ENCODE data around the gene CCDC71. TPM values are rescaled to one million over a fixed set of nuclear protein-coding genes. Genes with fewer than 3 reads are reported as not detected.

Gene CCDC71
- total RNA-seq, 1 experiment from 2014 or later: 22.0 TPM

DNA sequence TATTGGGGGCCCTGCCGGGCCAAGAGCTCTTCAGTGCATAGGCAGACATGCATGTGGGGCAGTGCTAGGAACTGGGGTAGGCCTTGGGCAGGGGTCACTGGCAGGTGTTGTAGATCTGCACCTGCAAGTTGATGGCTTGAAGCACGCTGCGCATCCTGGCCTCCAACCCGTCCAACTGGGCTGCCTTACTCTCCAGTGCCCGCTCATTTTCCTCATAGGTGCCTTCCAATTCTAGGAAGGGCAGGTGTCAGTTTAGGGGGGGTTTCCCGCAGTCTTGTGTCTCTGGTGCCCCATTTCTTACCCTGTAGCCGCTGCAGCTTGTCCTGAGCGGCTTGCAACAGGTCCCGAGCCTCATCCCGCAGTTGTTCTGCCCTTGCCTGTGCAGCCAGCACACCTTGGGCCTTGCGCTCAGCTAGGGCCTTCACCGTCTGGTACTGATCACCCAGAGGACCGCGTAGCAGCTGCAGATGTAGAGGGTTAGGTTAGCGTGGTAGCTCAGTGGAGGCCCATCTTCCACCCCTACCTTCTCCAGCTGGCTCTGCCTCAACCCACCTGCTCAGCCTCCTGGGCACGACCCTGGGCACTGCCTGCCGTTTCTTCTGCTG, 44.9 kb downstream of the CCDC71 start:
- H3K4me2 ChIP-seq (ENCODE audit: low read depth, low read length, poor library complexity, severe bottlenecking): peak overlapping the region; percentile 93
- H3K9ac ChIP-seq (ENCODE audit: low read length): peak overlapping the region; percentile 98

DNA sequence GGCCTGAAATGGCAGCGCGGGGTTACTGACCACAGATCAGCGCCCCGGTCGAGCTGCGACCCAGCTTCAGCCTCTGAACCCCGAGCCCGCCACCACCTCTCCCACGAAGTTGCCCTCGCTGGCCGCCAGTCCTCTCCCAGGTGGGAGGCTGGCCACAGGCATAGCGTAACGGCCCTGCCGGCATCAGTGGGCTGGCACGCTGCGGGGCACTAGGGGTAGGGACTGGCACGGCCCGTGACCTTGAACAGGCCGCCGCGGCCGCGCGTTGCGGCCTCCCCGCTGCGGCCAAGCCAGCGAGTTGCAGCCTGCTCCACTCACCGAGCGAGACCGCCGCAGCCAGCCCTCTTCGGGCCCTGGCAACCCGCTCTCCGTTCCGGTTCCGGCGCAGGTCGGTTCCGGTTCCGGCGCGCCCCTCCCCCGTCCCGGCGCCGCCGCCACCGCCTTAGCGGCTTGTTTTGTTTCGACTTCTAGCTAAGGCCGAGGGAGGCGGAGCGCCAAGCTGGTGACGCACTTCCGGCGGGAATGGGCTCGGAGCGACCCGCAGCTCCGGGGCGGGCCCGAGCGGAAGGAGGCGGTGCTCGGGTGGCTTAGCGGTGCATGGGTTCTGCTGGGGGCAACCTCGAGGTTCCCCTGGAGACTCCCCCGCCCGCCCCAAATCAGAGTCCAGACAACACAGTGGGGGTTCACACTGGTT, 45.5 kb downstream of the CCDC71 start, which contains the start of gene USP19:
USP19 (minus strand) TSS at position 386 of the 694 bp plus-strand sequence. CDS start 1,678 bp downstream, outside the sequence.
- Histone ChIP-seq H3K4me1 (ENCODE audit: low read length) (peaks cover 22% of the 10 kb centered on the region), H3K9me3 (ENCODE audit: low read length) (no peaks in the 10 kb centered on the region), H3K27ac (ENCODE audit: low read length) (peak within 1 kb of the TSS; percentile 70), H3K9ac (ENCODE audit: low read length) (peak within 1 kb of the TSS; percentile 98), H2AFZ (ENCODE audit: low read length) (0 out of 2 replicates have a peak within 1 kb of the TSS, but pooled peaks have one; percentile 28), H3K4me2 (ENCODE audit: low read depth, low read length, poor library complexity, severe bottlenecking) (peak within 1 kb of the TSS; percentile 93), H3K4me3 (ENCODE audit: low read length) (peak within 1 kb of the TSS; percentile 90), H3K36me3 (ENCODE audit: insufficient read depth, low read length) (peaks cover 26% of the 10 kb centered on the region), H3K9me2 (replicated peaks; ENCODE audit: insufficient read depth, low read length) (no peaks in the 10 kb centered on the region), H3K27me3 (ENCODE audit: low read length) (no peaks in the 10 kb centered on the region), H4K20me1 (ENCODE audit: insufficient read depth, low read depth, low read length) (peaks cover 5% of the 10 kb centered on the region; the same call in 1 of the 2 replicates), H3K79me2 (ENCODE audit: low read length) (peaks cover 24% of the 10 kb centered on the region)
- DNase-seq: peak; percentile 98

More for the DNA sequence above, 44.9 kb downstream of the CCDC71 start:
- Histone ChIP-seq H3K4me1 (ENCODE audit: low read length) (peaks cover 22% of the 10 kb centered on the region), H3K79me2 (ENCODE audit: low read length) (peaks cover 24% of the 10 kb centered on the region), H3K27me3 (ENCODE audit: low read length) (no peaks in the 10 kb centered on the region), H4K20me1 (ENCODE audit: insufficient read depth, low read depth, low read length) (peaks cover 5% of the 10 kb centered on the region; the same call in 1 of the 2 replicates), H2AFZ (ENCODE audit: low read length) (0 out of 2 replicates have a peak overlapping the region, but pooled peaks have one; percentile 28), H3K4me3 (ENCODE audit: low read length) (peak overlapping the region; percentile 90; the same call in 1 of the 2 replicates), H3K9me3 (ENCODE audit: low read length) (no peaks in the 10 kb centered on the region), H3K27ac (ENCODE audit: low read length) (peak overlapping the region; percentile 70), H3K9me2 (replicated peaks; ENCODE audit: insufficient read depth, low read length) (no peaks in the 10 kb centered on the region), H3K36me3 (ENCODE audit: insufficient read depth, low read length) (peaks cover 21% of the 10 kb centered on the region)
- DNase-seq: no peak

DNA sequence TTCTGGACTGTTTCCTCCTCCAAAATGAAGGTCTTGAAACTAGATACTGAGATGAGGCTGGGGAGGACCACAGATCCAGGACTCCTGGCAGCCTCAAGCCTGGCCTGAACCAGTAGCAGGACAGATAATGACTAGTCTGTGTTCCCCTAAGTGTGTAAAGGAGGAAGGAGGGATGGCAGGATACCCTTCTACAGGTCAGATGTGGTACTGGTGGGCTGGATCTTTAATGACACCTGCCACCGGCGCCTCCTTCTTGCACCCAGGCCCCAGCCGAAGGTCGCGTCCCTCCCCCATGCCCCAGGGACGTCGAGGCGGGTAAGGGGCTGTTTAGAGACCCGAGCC, 46.1 kb downstream of the CCDC71 start:
- peaks cover 5% of the 10 kb centered on the region; the same call in 1 of the 2 replicates for H4K20me1 ChIP-seq (ENCODE audit: insufficient read depth, low read depth, low read length)
- H3K4me2 ChIP-seq (ENCODE audit: low read depth, low read length, poor library complexity, severe bottlenecking): peak overlapping the region; percentile 93
- H3K36me3 ChIP-seq (ENCODE audit: insufficient read depth, low read length): peaks cover 27% of the 10 kb centered on the region
- H3K4me1 ChIP-seq (ENCODE audit: low read length): peaks cover 20% of the 10 kb centered on the region
- peak overlapping the region; percentile 70 for H3K27ac ChIP-seq (ENCODE audit: low read length)
- peak overlapping the region; percentile 98 for H3K9ac ChIP-seq (ENCODE audit: low read length)
- H3K27me3 ChIP-seq (ENCODE audit: low read length): no peaks in the 10 kb centered on the region
- no peak overlapping the region for H2AFZ ChIP-seq (ENCODE audit: low read length)
- peak overlapping the region; percentile 90 for H3K4me3 ChIP-seq (ENCODE audit: low read length)
- H3K9me3 ChIP-seq (ENCODE audit: low read length): no peaks in the 10 kb centered on the region
- DNase-seq: peak; percentile 63
- H3K9me2 ChIP-seq (replicated peaks; ENCODE audit: insufficient read depth, low read length): no peaks in the 10 kb centered on the region
- H3K79me2 ChIP-seq (ENCODE audit: low read length): peaks cover 24% of the 10 kb centered on the region

DNA sequence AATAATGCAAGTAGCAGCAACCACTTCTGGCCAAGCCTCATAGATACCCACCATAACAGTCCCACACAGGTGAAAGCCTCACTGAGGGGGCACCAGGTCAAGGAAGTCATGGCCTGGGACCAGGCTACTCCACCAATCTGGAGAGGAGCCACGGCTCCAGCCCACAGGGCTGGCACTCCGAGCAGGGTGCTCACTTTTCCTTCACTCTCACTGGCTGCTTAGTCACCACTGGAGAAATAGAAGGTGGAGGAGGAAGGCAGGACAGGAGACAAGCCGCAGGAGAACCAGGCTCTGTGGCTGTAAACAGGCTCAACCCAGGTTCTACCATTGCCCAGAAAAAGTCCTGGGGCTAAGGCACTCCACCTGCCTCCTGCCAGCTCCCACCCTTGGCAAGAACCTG, 46.7 kb downstream of the CCDC71 start:
- H2AFZ ChIP-seq (ENCODE audit: low read length): no peak overlapping the region

DNA sequence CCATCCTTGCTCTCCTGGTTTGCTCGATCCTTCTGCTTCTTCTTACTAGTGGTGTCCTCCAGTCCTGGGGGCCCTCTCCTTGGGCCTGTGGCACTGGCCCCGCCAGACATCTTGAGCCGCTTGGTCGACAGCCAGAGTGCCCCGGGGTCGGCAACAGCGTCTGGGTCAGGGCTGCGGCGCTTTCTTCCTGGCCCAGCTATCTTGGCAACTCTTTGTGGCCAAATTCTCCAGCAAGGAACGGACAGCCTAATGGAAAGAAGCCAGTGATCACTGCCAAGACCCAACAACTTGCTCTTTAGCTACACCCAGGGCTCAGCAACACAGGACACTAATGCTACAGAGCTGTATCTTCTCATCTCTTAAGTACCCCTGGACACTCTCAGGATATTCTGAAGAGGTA, 47.1 kb downstream of the CCDC71 start:
- Histone ChIP-seq H3K9me2 (replicated peaks; ENCODE audit: insufficient read depth, low read length) (no peaks in the 10 kb centered on the region), H3K27me3 (ENCODE audit: low read length) (no peaks in the 10 kb centered on the region), H3K9me3 (ENCODE audit: low read length) (no peaks in the 10 kb centered on the region), H2AFZ (ENCODE audit: low read length) (no peak overlapping the region), H3K27ac (ENCODE audit: low read length) (no peak overlapping the region), H4K20me1 (ENCODE audit: insufficient read depth, low read depth, low read length) (peaks cover 5% of the 10 kb centered on the region; the same call in 1 of the 2 replicates), H3K79me2 (ENCODE audit: low read length) (peaks cover 24% of the 10 kb centered on the region), H3K9ac (ENCODE audit: low read length) (peak overlapping the region; percentile 98), H3K4me2 (ENCODE audit: low read depth, low read length, poor library complexity, severe bottlenecking) (peak overlapping the region; percentile 93), H3K4me3 (ENCODE audit: low read length) (peak overlapping the region; percentile 90), H3K4me1 (ENCODE audit: low read length) (peaks cover 18% of the 10 kb centered on the region), H3K36me3 (ENCODE audit: insufficient read depth, low read length) (peaks cover 27% of the 10 kb centered on the region)
- no peak for DNase-seq

More for the DNA sequence above, 46.7 kb downstream of the CCDC71 start:
- peaks cover 5% of the 10 kb centered on the region; the same call in 1 of the 2 replicates for H4K20me1 ChIP-seq (ENCODE audit: insufficient read depth, low read depth, low read length)
- no peak for DNase-seq
- peaks cover 18% of the 10 kb centered on the region for H3K4me1 ChIP-seq (ENCODE audit: low read length)
- no peaks in the 10 kb centered on the region for H3K9me3 ChIP-seq (ENCODE audit: low read length)
- peak overlapping the region; percentile 90 for H3K4me3 ChIP-seq (ENCODE audit: low read length)
- H3K36me3 ChIP-seq (ENCODE audit: insufficient read depth, low read length): peaks cover 27% of the 10 kb centered on the region
- no peaks in the 10 kb centered on the region for H3K9me2 ChIP-seq (replicated peaks; ENCODE audit: insufficient read depth, low read length)
- no peak overlapping the region for H3K27ac ChIP-seq (ENCODE audit: low read length)
- no peaks in the 10 kb centered on the region for H3K27me3 ChIP-seq (ENCODE audit: low read length)
- H3K79me2 ChIP-seq (ENCODE audit: low read length): peaks cover 24% of the 10 kb centered on the region
- peak overlapping the region; percentile 93 for H3K4me2 ChIP-seq (ENCODE audit: low read depth, low read length, poor library complexity, severe bottlenecking)
- peak overlapping the region; percentile 98 for H3K9ac ChIP-seq (ENCODE audit: low read length)

Other genes starting within 250 kb of the CCDC71 start
- 86.4 and 113 TPM in 2 replicates for gene ARIH2, start 247.5 kb downstream of the CCDC71 start, total RNA-seq (2014; rRNA removed; shearing (Covaris generic); ENCODE audit: low replicate concordance)
- 36.1 and 86.7 TPM in 2 replicates for gene P4HTM, start 176.1 kb downstream of the CCDC71 start, total RNA-seq (2014; rRNA removed; shearing (Covaris generic); ENCODE audit: low replicate concordance)
- gene WDR6, start 158.9 kb downstream of the CCDC71 start, total RNA-seq (2014; rRNA removed; shearing (Covaris generic); ENCODE audit: low replicate concordance): 82.1 and 110 TPM in 2 replicates
- 44.8 and 53.4 TPM in 2 replicates for gene DALRD3, start 147.8 kb downstream of the CCDC71 start, total RNA-seq (2014; rRNA removed; shearing (Covaris generic); ENCODE audit: low replicate concordance)
- gene NDUFAF3, start 144.2 kb downstream of the CCDC71 start, total RNA-seq (2014; rRNA removed; shearing (Covaris generic); ENCODE audit: low replicate concordance): 228 and 279 TPM in 2 replicates
- 522 and 655 TPM in 2 replicates for gene IMPDH2, start 136.9 kb downstream of the CCDC71 start, total RNA-seq (2014; rRNA removed; shearing (Covaris generic); ENCODE audit: low replicate concordance)
- gene QRICH1, start 72.3 kb downstream of the CCDC71 start, total RNA-seq (2014; rRNA removed; shearing (Covaris generic); ENCODE audit: low replicate concordance): 75.4 and 80.0 TPM in 2 replicates
- 220 and 257 TPM in 2 replicates for gene QARS1, start 61.6 kb downstream of the CCDC71 start, total RNA-seq (2014; rRNA removed; shearing (Covaris generic); ENCODE audit: low replicate concordance)
- gene USP19, start 45.5 kb downstream of the CCDC71 start, total RNA-seq (2014; rRNA removed; shearing (Covaris generic); ENCODE audit: low replicate concordance): 31.5 and 111 TPM in 2 replicates
- gene LAMB2, start 33.3 kb downstream of the CCDC71 start, total RNA-seq (2014; rRNA removed; shearing (Covaris generic); ENCODE audit: low replicate concordance): 3.8 TPM in 1 of 2 replicates, not detected in the other
- gene KLHDC8B, start 5.3 kb upstream of the CCDC71 start, total RNA-seq (2014; rRNA removed; shearing (Covaris generic); ENCODE audit: low replicate concordance): 8.4 and 16.5 TPM in 2 replicates
- 1.6 and 3.6 TPM in 2 replicates for gene C3orf62, start 110.9 kb upstream of the CCDC71 start, total RNA-seq (2014; rRNA removed; shearing (Covaris generic); ENCODE audit: low replicate concordance)
- 30.0 and 31.7 TPM in 2 replicates for gene USP4, start 173.7 kb upstream of the CCDC71 start, total RNA-seq (2014; rRNA removed; shearing (Covaris generic); ENCODE audit: low replicate concordance)
- 89.0 and 127 TPM in 2 replicates for gene GPX1, start 192.0 kb upstream of the CCDC71 start, total RNA-seq (2014; rRNA removed; shearing (Covaris generic); ENCODE audit: low replicate concordance)
- 227 and 281 TPM in 2 replicates for gene RHOA, start 245.6 kb upstream of the CCDC71 start, total RNA-seq (2014; rRNA removed; shearing (Covaris generic); ENCODE audit: low replicate concordance)
- 17.2 and 26.9 TPM in 2 replicates for gene TCTA, start 246.1 kb upstream of the CCDC71 start, total RNA-seq (2014; rRNA removed; shearing (Covaris generic); ENCODE audit: low replicate concordance)

All from Karpas-422 (cell line).